HepG2 (cell line): Measurements from ENCODE around the gene NKAIN4. TPM values are rescaled to one million over a fixed set of nuclear protein-coding genes. Genes with fewer than 3 reads are reported as not detected.

Experiments
- ATAC-seq: fragments of 200-7000 bp; cut with Tn5 transposase; 3 replicates; pipeline ENCODE4 v1.9.1; 2020; ENCODE audit warnings: mild to moderate bottlenecking, moderate library complexity
- BruUV-seq: library from RNA; stranded (reverse); fragments of 400-500 nt; replicated peaks from 2 replicates; lab custom pipeline; 2021; lab: Mats Ljungman, UMichigan
- CTCF ChIA-PET: fragments of 300-600 bp; formaldehyde crosslinking; extraction: SDS; loops from one replicate; lab custom pipeline; 2021; ENCODE audit warnings: low total read pairs, inconsistent platforms, low intra/inter-chr PET ratio; lab: Yijun Ruan, JAX
- POLR2A ChIA-PET: fragments of 350-600 bp; sonication (Branson Sonifier 250); formaldehyde crosslinking; loops from one replicate; lab custom pipeline; 2020; ENCODE audit warnings: antibody characterized with exemption, inconsistent platforms; lab: Yijun Ruan, JAX
- DNase-seq: peaks from one replicate; pipeline ENCODE4 v3.0.0-alpha.2; 2015; ENCODE audit warnings: low spot score
- FAIRE-seq: peaks from 3 replicates; lab custom pipeline; 2011; peaks lifted over from hg19 to GRCh38; lab: Jason Lieb, UNC
- H2AFZ ChIP-seq: one replicate; pipeline ENCODE4 v1.6.1; 2011; ENCODE audit warnings: low read length, inconsistent platforms
- H3K27ac ChIP-seq: fragments of 300-600 bp; 3 replicates; pipeline ENCODE4 v1.8.0; 2011; ENCODE audit warnings: mixed run types, mild to moderate bottlenecking, mixed read lengths, low read length, inconsistent platforms; ENCODE audit not compliant: insufficient read depth; ENCODE audit errors: extremely low read length
- H3K27me3 ChIP-seq, 2 experiments: fragments of 200-600 bp in 1 of 2; 2 replicates in 1 of 2; 3 replicates in 1 of 2; pipeline versions ENCODE4 v1.6.0 to v1.8.0; 2011; ENCODE audit warnings: low read length in 2 of 2, mild to moderate bottlenecking in 2 of 2, moderate library complexity in 2 of 2, inconsistent platforms in 1 of 2; ENCODE audit not compliant: insufficient read depth in 2 of 2, control insufficient read depth in 1 of 2
- H3K36me3 ChIP-seq, 2 experiments: fragments of 200-600 bp in 1 of 2; replicated peaks in 1 of 2; 2 replicates in 1 of 2; 3 replicates in 1 of 2; pipeline versions ENCODE4 v1.5.1 to v1.8.0; 2011; ENCODE audit warnings: low read length in 2 of 2, inconsistent platforms in 1 of 2; ENCODE audit not compliant: insufficient read depth in 2 of 2, control insufficient read depth in 1 of 2
- H3K4me1 ChIP-seq: 2 replicates; pipeline ENCODE4 v1.5.1; 2012; ENCODE audit warnings: low read length, inconsistent platforms; ENCODE audit not compliant: insufficient read depth
- H3K4me2 ChIP-seq: 2 replicates; pipeline ENCODE4 v1.6.0; 2011; ENCODE audit warnings: low read depth, low read length, inconsistent platforms
- H3K4me3 ChIP-seq, 3 experiments: fragments of 200-600 bp in 1 of 3; sonication (generic), shearing (Covaris generic) in 1 of 3; replicated peaks in 1 of 3; 2 replicates each; pipeline ENCODE4 v1.5.1; 2011 to 2016; ENCODE audit warnings: low read length in 3 of 3, inconsistent platforms in 2 of 3, low read depth in 2 of 3, mild to moderate bottlenecking in 2 of 3, control low read depth in 1 of 3, mixed read lengths in 1 of 3; ENCODE audit not compliant: insufficient read depth in 1 of 3
- H3K79me2 ChIP-seq: one replicate; pipeline ENCODE4 v1.6.1; 2011; ENCODE audit warnings: low read length, inconsistent platforms; ENCODE audit not compliant: insufficient read depth
- H3K9ac ChIP-seq: 2 replicates; pipeline ENCODE4 v1.6.0; 2011; ENCODE audit warnings: mild to moderate bottlenecking, low read depth, low read length, inconsistent platforms; ENCODE audit not compliant: insufficient read depth
- H3K9me3 ChIP-seq: 2 replicates; pipeline ENCODE4 v1.5.1; 2012; ENCODE audit warnings: mild to moderate bottlenecking, low read length
- H4K20me1 ChIP-seq: 2 replicates; pipeline ENCODE4 v1.6.0; 2011; ENCODE audit warnings: inconsistent platforms, mild to moderate bottlenecking, low read length, moderate library complexity; ENCODE audit not compliant: insufficient read depth
- DNMT1 ChIP-seq: sonication (generic); formaldehyde crosslinking; IDR thresholded peaks from 2 replicates; pipeline ENCODE4 v1.5.1; 2020; ENCODE audit warnings: mild to moderate bottlenecking, missing genetic modification reagents
- FOXK1 ChIP-seq: sonication (generic); formaldehyde crosslinking; IDR thresholded peaks from 2 replicates; pipeline ENCODE4 v1.4.0; 2020; ENCODE audit warnings: low read depth, missing genetic modification reagents, borderline replicate concordance
- KMT2B ChIP-seq: IDR thresholded peaks from 2 replicates; pipeline ENCODE4 v1.6.1; 2016; ENCODE audit warnings: missing genetic modification reagents, missing compliant biosample characterization
- ZBTB7A ChIP-seq: sonication (generic); formaldehyde crosslinking; IDR thresholded peaks from 2 replicates; pipeline ENCODE4 v1.8.0; 2022; ENCODE audit warnings: mild to moderate bottlenecking, missing genetic modification reagents
- ZFP62 ChIP-seq: sonication (generic); formaldehyde crosslinking; IDR thresholded peaks from 2 replicates; pipeline ENCODE4 v1.4.0; 2020; ENCODE audit warnings: missing genetic modification reagents
- ZNF180 ChIP-seq: sonication (generic); formaldehyde crosslinking; IDR thresholded peaks from 2 replicates; pipeline ENCODE4 v1.4.0; 2020; ENCODE audit warnings: low read depth, missing genetic modification reagents, borderline replicate concordance
- ZNF530 ChIP-seq: sonication (generic); formaldehyde crosslinking; IDR thresholded peaks from 2 replicates; pipeline ENCODE4 v1.5.0; 2020; ENCODE audit warnings: low read depth, mild to moderate bottlenecking, missing genetic modification reagents
- ZNF644 ChIP-seq: IDR thresholded peaks from 2 replicates; pipeline ENCODE4 v1.6.1; 2016; ENCODE audit warnings: low read depth
- WGBS: methylation state at CpG from one replicate; pipeline ENCODE4 v1.1.6; 2017; ENCODE audit warnings: low lambda C conversion rate; 5-methylcytosine and 5-hydroxymethylcytosine counted together
- in situ Hi-C: cut with HindIII; loops from 2 replicates; pipeline ENCODE4 v1.10.0; 2017; ENCODE audit warnings: low pct_unique_long_range_greater_than_20kb; ENCODE audit not compliant: extremely low pct_ligation_motif_present
- intact Hi-C: fragments of 100-400 bp; cut with micrococcal nuclease; formaldehyde crosslinking; loops from one replicate; pipeline ENCODE4 v1.10.0; 2022; ENCODE audit not compliant: unreplicated experiment
- polyA plus RNA-seq, 8 experiments: library from polyadenylated mRNA; depleted of rRNA in 3 of 8; stranded (reverse) in 7 of 8; unstranded in 1 of 8; fragments of >200 nt; fragmentation: Illumina TruSeq in 4 of 8; extraction: Trizol in 4 of 8; gene quantifications; 2 replicates each; pipeline versions ENCODE4 v1.2.1 to v1.2.3, GENCODE V29; 2011 to 2016; ENCODE audit warnings: low read depth in 4 of 8, missing spikeins in 1 of 8, mixed read lengths in 1 of 8; ENCODE audit not compliant: insufficient read depth in 1 of 8
- total RNA-seq, 5 experiments: library from RNA; depleted of rRNA; stranded (reverse); fragments of >200 nt; fragmentation: Illumina TruSeq; extraction: Trizol; gene quantifications; 2 replicates each; pipeline ENCODE4 v1.2.3, GENCODE V29; 2016; ENCODE audit warnings: low read depth in 1 of 5
- TF ChIP-seq, protein P1 (sequence below): sonication (generic); formaldehyde crosslinking; conservative IDR thresholded peaks from 2 replicates; pipeline ENCODE4 v1.5.0; 2020; ENCODE audit warnings: missing genetic modification reagents
- TF ChIP-seq, protein P2 (sequence below): sonication (generic); formaldehyde crosslinking; IDR thresholded peaks from 2 replicates; pipeline ENCODE4 v1.4.0; 2020; ENCODE audit warnings: missing genetic modification reagents

NKAIN4 gene
- total and polyA plus RNA-seq, 2 of the 13 experiments (the other 11 are each of a cell fraction or from before 2014, with no cell fraction given): not detected

DNA sequence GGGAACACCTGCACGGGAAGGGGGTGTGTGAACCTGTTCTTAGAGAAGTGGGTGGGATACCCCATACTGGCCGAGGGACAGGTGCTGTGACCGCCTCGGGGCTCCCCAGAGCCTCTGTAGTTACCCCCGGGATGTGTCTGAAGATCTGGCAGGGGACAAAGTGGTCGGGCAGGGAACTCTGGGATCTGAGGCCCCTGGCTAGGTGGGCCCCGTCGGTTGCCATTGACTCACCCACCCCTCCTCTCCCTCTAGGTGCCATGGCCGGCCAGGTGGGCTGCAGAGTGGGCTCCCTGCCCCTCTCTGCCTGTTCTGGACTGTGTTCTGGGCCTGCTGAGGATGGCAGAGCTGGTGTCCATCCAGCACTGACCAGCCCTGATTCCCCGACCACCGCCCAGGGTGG, 14.3 kb downstream of the NKAIN4 start:
- Histone ChIP-seq H3K9me3 (no peaks in the 10 kb centered on the region), H3K27ac (no peak overlapping the region), H3K79me2 (no peaks in the 10 kb centered on the region), H2AFZ (no peak overlapping the region), H3K9ac (no peak overlapping the region), H3K4me3 (no peak overlapping the region), H3K4me1 (peaks cover 41% of the 10 kb centered on the region), H3K27me3 (peaks cover 19 to 77% of the 10 kb centered on the region in 2 experiments)
- POLR2A ChIA-PET: no interaction called here
- no TSS peak for BruUV-seq
- no peak for FAIRE-seq
- CTCF ChIA-PET: no interaction called here
- TF ChIP-seq DNMT1 (CRISPR knock-in tag) (no peak), ZNF180 (CRISPR knock-in tag) (no peak)
- TF ChIP-seq, protein P1, sequence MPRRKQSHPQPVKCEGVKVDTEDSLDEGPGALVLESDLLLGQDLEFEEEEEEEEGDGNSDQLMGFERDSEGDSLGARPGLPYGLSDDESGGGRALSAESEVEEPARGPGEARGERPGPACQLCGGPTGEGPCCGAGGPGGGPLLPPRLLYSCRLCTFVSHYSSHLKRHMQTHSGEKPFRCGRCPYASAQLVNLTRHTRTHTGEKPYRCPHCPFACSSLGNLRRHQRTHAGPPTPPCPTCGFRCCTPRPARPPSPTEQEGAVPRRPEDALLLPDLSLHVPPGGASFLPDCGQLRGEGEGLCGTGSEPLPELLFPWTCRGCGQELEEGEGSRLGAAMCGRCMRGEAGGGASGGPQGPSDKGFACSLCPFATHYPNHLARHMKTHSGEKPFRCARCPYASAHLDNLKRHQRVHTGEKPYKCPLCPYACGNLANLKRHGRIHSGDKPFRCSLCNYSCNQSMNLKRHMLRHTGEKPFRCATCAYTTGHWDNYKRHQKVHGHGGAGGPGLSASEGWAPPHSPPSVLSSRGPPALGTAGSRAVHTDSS (CRISPR knock-in tag): no peak
- TF ChIP-seq, all 625 proteins: peak for 0
- Histone ChIP-seq H3K4me2 (no peak overlapping the region), H4K20me1 (no peaks in the 10 kb centered on the region; the same call in 1 of the 2 replicates), H3K36me3 (no peaks in the 10 kb centered on the region)
- intact Hi-C loops: loop anchor here (10.0 kb wide), 1 partner anchor 185 kb away; no protein-coding TSS in a partner anchor
- WGBS: 60% methylated on average over 1 of the region's 11 CpGs
- in situ Hi-C loops: no loop called here
- ATAC-seq: no peak
- DNase-seq: no peak

DNA sequence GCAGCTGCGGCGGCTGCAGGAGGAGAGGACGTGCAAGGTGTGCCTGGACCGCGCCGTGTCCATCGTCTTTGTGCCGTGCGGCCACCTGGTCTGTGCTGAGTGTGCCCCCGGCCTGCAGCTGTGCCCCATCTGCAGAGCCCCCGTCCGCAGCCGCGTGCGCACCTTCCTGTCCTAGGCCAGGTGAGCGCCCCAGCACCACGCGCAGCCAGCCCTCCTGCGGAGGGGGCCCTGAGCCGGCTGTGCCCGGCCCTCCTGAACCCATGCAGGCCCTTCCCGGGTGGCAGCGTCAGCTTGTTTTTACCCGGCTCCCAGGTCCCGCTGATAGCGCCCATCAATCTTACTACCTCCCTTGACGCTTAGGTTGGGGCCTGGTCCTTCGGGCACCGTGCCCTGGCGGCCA, 14.8 kb downstream of the NKAIN4 start:
- ChIA-PET CTCF (no interaction called here), POLR2A (no interaction called here)
- no peak for TF ChIP-seq ZNF644 (CRISPR knock-in tag)
- no peak for TF ChIP-seq ZNF530 (CRISPR knock-in tag)
- TF ChIP-seq KMT2B (CRISPR knock-in tag): no peak
- no peak for TF ChIP-seq ZBTB7A (CRISPR knock-in tag)
- TF ChIP-seq ZFP62 (CRISPR knock-in tag): no peak
- TF ChIP-seq, protein P1 (CRISPR knock-in tag): no peak
- no peak for TF ChIP-seq FOXK1 (CRISPR knock-in tag)
- TF ChIP-seq, protein P2, sequence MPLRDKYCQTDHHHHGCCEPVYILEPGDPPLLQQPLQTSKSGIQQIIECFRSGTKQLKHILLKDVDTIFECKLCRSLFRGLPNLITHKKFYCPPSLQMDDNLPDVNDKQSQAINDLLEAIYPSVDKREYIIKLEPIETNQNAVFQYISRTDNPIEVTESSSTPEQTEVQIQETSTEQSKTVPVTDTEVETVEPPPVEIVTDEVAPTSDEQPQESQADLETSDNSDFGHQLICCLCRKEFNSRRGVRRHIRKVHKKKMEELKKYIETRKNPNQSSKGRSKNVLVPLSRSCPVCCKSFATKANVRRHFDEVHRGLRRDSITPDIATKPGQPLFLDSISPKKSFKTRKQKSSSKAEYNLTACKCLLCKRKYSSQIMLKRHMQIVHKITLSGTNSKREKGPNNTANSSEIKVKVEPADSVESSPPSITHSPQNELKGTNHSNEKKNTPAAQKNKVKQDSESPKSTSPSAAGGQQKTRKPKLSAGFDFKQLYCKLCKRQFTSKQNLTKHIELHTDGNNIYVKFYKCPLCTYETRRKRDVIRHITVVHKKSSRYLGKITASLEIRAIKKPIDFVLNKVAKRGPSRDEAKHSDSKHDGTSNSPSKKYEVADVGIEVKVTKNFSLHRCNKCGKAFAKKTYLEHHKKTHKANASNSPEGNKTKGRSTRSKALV (CRISPR knock-in tag): no peak

More for the DNA sequence above, 14.8 kb downstream of the NKAIN4 start:
- intact Hi-C loops (no loop called here), in situ Hi-C loops (no loop called here)
- Histone ChIP-seq H3K9me3 (no peaks in the 10 kb centered on the region), H3K9ac (no peak overlapping the region), H3K4me2 (no peak overlapping the region), H3K4me1 (peaks cover 41% of the 10 kb centered on the region), H3K36me3 (no peaks in the 10 kb centered on the region), H3K27me3 (peaks cover 17 to 71% of the 10 kb centered on the region in 2 experiments), H3K4me3 (no peak overlapping the region), H3K27ac (no peak overlapping the region), H3K79me2 (no peaks in the 10 kb centered on the region), H2AFZ (no peak overlapping the region), H4K20me1 (no peaks in the 10 kb centered on the region; the same call in 1 of the 2 replicates)
- DNase-seq (no peak), FAIRE-seq (no peak), ATAC-seq (no peak)
- 81% methylated on average over 30 of the region's 30 CpGs for WGBS
- BruUV-seq: no TSS peak
